Neural progenitor cell (in vitro differentiated cells): ENCODE results near the gene TGM2. TPM values are rescaled to one million over a fixed set of nuclear protein-coding genes. Genes with fewer than 3 reads are reported as not detected.

Experiments used
- DNase-seq: peaks from one replicate; pipeline ENCODE4 v3.0.0-alpha.2; 2016; ENCODE audit warnings: low spot score
- H2AFZ ChIP-seq: fragments of 200-600 bp; sonication (generic); replicated peaks from 2 replicates; pipeline ENCODE4 v1.6.1; 2016; ENCODE audit warnings: antibody characterized with exemption
- H3F3A ChIP-seq: fragments of 200-600 bp; sonication (generic); 2 replicates; pipeline ENCODE4 v1.6.1; 2016; ENCODE audit warnings: antibody characterized with exemption, low read depth
- H3K27ac ChIP-seq: fragments of 200-600 bp; sonication (generic); 2 replicates; pipeline ENCODE4 v1.5.1; 2016; ENCODE audit warnings: mild to moderate bottlenecking
- H3K27me3 ChIP-seq: fragments of 200-600 bp; sonication (generic); 2 replicates; pipeline ENCODE4 v1.6.1; 2016; ENCODE audit warnings: mild to moderate bottlenecking, moderate library complexity
- H3K36me3 ChIP-seq: fragments of 200-600 bp; sonication (generic); 2 replicates; pipeline ENCODE4 v1.5.1; 2016
- H3K4me1 ChIP-seq: fragments of 200-600 bp; sonication (generic); 2 replicates; pipeline ENCODE4 v1.6.1; 2016; ENCODE audit warnings: mixed run types
- H3K4me2 ChIP-seq: fragments of 200-600 bp; sonication (generic); 2 replicates; pipeline ENCODE4 v1.6.1; 2016
- H3K4me3 ChIP-seq: fragments of 200-600 bp; sonication (generic); 2 replicates; pipeline ENCODE4 v1.5.1; 2016
- H3K79me2 ChIP-seq: fragments of 200-600 bp; sonication (generic); 2 replicates; pipeline ENCODE4 v1.6.1; 2016; ENCODE audit warnings: low read depth
- H3K9ac ChIP-seq: fragments of 200-600 bp; sonication (generic); 2 replicates; pipeline ENCODE4 v1.6.1; 2016
- H3K9me3 ChIP-seq: fragments of 200-600 bp; sonication (generic); 2 replicates; pipeline ENCODE4 v1.5.1; 2016; ENCODE audit warnings: low read depth
- H4K20me1 ChIP-seq: fragments of 200-600 bp; sonication (generic); 2 replicates; pipeline ENCODE4 v1.6.1; 2016; ENCODE audit warnings: low read depth
- H3K27ac Mint-ChIP-seq: 3 replicates; pipeline ENCODE4 v1.8.0; 2021; ENCODE audit warnings: mixed read lengths
- H3K27me3 Mint-ChIP-seq: 2 replicates; pipeline ENCODE4 v1.8.0; 2022; ENCODE audit warnings: low read depth, mild to moderate bottlenecking, inconsistent platforms, moderate library complexity, mixed read lengths; ENCODE audit not compliant: insufficient read depth
- H3K36me3 Mint-ChIP-seq: 3 replicates; pipeline ENCODE4 v1.8.0; 2021; ENCODE audit warnings: mixed read lengths
- H3K4me1 Mint-ChIP-seq: 3 replicates; pipeline ENCODE4 v1.8.0; 2021; ENCODE audit warnings: mixed read lengths
- H3K4me3 Mint-ChIP-seq: 3 replicates; pipeline ENCODE4 v1.8.0; 2021; ENCODE audit warnings: mild to moderate bottlenecking, moderate library complexity, mixed read lengths
- H3K9me3 Mint-ChIP-seq: 3 replicates; pipeline ENCODE4 v1.8.0; 2020; ENCODE audit warnings: mixed read lengths
- CTCF ChIP-seq: fragments of 200-600 bp; sonication (generic); IDR thresholded peaks from 2 replicates; pipeline ENCODE4 v1.5.1; 2017; ENCODE audit warnings: antibody characterized with exemption, mild to moderate bottlenecking
- EZH2 ChIP-seq: fragments of 200-600 bp; sonication (generic); IDR thresholded peaks from 2 replicates; pipeline ENCODE4 v1.6.1; 2017; ENCODE audit warnings: antibody characterized with exemption, mild to moderate bottlenecking, moderate library complexity
- EZH2phosphoT487 ChIP-seq: fragments of 200-600 bp; sonication (generic); IDR thresholded peaks from 2 replicates; pipeline ENCODE4 v1.6.1; 2017; ENCODE audit warnings: antibody characterized with exemption
- total RNA-seq: library from RNA; depleted of rRNA; stranded (reverse); fragments of >200 nt; gene quantifications from 2 replicates; pipeline ENCODE4 v1.2.3, GENCODE V29; 2015; ENCODE audit warnings: low replicate concordance

TGM2 gene
- total RNA-seq, 1 donor from 2014 or later, result 0.22 TPM

GRCh38 chr20:38177201-38177600 lies 12.1 kb upstream of the TGM2 start:
- Mint-ChIP-seq H3K36me3 (no peaks in the 10 kb centered on the region), H3K27ac (no peak overlapping the region), H3K4me1 (peaks cover 56% of the 10 kb centered on the region), H3K27me3 (peaks cover 11% of the 10 kb centered on the region), H3K9me3 (peaks cover 2% of the 10 kb centered on the region), H3K4me3 (no peak overlapping the region)
- no peak overlapping the region for H3K27ac ChIP-seq
- no peaks in the 10 kb centered on the region for H3K79me2 ChIP-seq
- H3K4me3 ChIP-seq, result no peak overlapping the region
- no peaks in the 10 kb centered on the region for H3K9me3 ChIP-seq
- no peak overlapping the region for H3K4me2 ChIP-seq
- no peaks in the 10 kb centered on the region for H3F3A ChIP-seq
- peaks cover 16% of the 10 kb centered on the region for H3K4me1 ChIP-seq
- H3K27me3 ChIP-seq, result no peaks in the 10 kb centered on the region
- TF ChIP-seq EZH2phosphoT487 (no peak), CTCF (no peak), EZH2 (no peak)
- H2AFZ ChIP-seq, result no peak overlapping the region
- no peak overlapping the region for H3K9ac ChIP-seq
- DNase-seq, result no peak
- no peaks in the 10 kb centered on the region for H4K20me1 ChIP-seq
- no peaks in the 10 kb centered on the region for H3K36me3 ChIP-seq

GRCh38 chr20:38175304-38176180 lies 10.5 kb upstream of the TGM2 start:
- H3K4me1 ChIP-seq, result peaks cover 20% of the 10 kb centered on the region
- H2AFZ ChIP-seq, result no peak overlapping the region

GRCh38 chr20:38173237-38174156 lies 8.4 kb upstream of the TGM2 start:
- Mint-ChIP-seq H3K9me3 (no peaks in the 10 kb centered on the region), H3K36me3 (no peaks in the 10 kb centered on the region), H3K4me3 (no peak overlapping the region), H3K27me3 (peaks cover 8% of the 10 kb centered on the region), H3K27ac (peak overlapping the region; percentile 59), H3K4me1 (peaks cover 53% of the 10 kb centered on the region)
- Histone ChIP-seq H4K20me1 (no peaks in the 10 kb centered on the region), H3K4me1 (peaks cover 20% of the 10 kb centered on the region), H3K9ac (no peak overlapping the region), H3F3A (no peaks in the 10 kb centered on the region), H2AFZ (no peak overlapping the region), H3K4me2 (no peak overlapping the region), H3K27me3 (no peaks in the 10 kb centered on the region), H3K36me3 (no peaks in the 10 kb centered on the region), H3K79me2 (no peaks in the 10 kb centered on the region), H3K27ac (no peak overlapping the region), H3K9me3 (no peaks in the 10 kb centered on the region), H3K4me3 (no peak overlapping the region)
- DNase-seq, result peak; percentile 55
- TF ChIP-seq EZH2phosphoT487 (no peak), CTCF (no peak), EZH2 (no peak)

More at GRCh38 chr20:38175304-38176180, 10.5 kb upstream of the TGM2 start:
- Histone ChIP-seq H3F3A (no peaks in the 10 kb centered on the region), H3K4me3 (no peak overlapping the region), H3K79me2 (no peaks in the 10 kb centered on the region), H3K27me3 (no peaks in the 10 kb centered on the region), H4K20me1 (no peaks in the 10 kb centered on the region), H3K9ac (no peak overlapping the region), H3K4me2 (peak overlapping the region; percentile 30), H3K36me3 (no peaks in the 10 kb centered on the region), H3K27ac (no peak overlapping the region), H3K9me3 (no peaks in the 10 kb centered on the region)
- TF ChIP-seq EZH2phosphoT487 (no peak), CTCF (peak; percentile 27)
- Mint-ChIP-seq H3K27me3 (peaks cover 12% of the 10 kb centered on the region), H3K4me3 (no peak overlapping the region), H3K27ac (no peak overlapping the region), H3K9me3 (peaks cover 2% of the 10 kb centered on the region), H3K36me3 (no peaks in the 10 kb centered on the region), H3K4me1 (peaks cover 54% of the 10 kb centered on the region)
- peak; percentile 62 for DNase-seq
